Left ventricle myocardium inferior (tissue), 1 donor: ENCODE measurements around the gene SHISA9. TPM values are rescaled to one million over a fixed set of nuclear protein-coding genes. Genes with fewer than 3 reads are reported as not detected.

Source experiments
- DNase-seq: peaks from one replicate; pipeline ENCODE4 v3.0.0-alpha.2; 2020
- H3K27ac ChIP-seq: fragments of 200-600 bp; replicated peaks from 2 replicates; pipeline ENCODE4 v1.8.0; 2021
- H3K27me3 ChIP-seq: fragments of 200-600 bp; 2 replicates; pipeline ENCODE4 v1.8.0; 2021; ENCODE audit warnings: low read depth
- H3K36me3 ChIP-seq: fragments of 200-600 bp; 2 replicates; pipeline ENCODE4 v1.8.0; 2021
- H3K4me1 ChIP-seq: fragments of 200-600 bp; 2 replicates; pipeline ENCODE4 v1.8.0; 2021
- H3K4me3 ChIP-seq: fragments of 200-600 bp; 2 replicates; pipeline ENCODE4 v1.8.0; 2021; ENCODE audit warnings: mild to moderate bottlenecking, moderate library complexity
- H3K9me3 ChIP-seq: fragments of 200-600 bp; replicated peaks from 2 replicates; pipeline ENCODE4 v1.8.0; 2021
- CTCF ChIP-seq: fragments of 200-600 bp; IDR thresholded peaks from 2 replicates; pipeline ENCODE4 v1.8.0; 2021; ENCODE audit warnings: antibody characterized with exemption, mild to moderate bottlenecking, borderline replicate concordance
- intact Hi-C: fragments of 100-400 bp; cut with micrococcal nuclease; formaldehyde crosslinking; loops from one replicate; pipeline ENCODE4 v1.11.0; 2022
- total RNA-seq: library from RNA; stranded (reverse); fragmentation: NEBNext Ultra II Directional; extraction: Animal tissue kit (Norgen Biotek cat#: 25700); gene quantifications from one replicate; pipeline ENCODE4 v1.2.1, GENCODE V29; 2021
- donor health status: DM: no; HTN: yes; CAD: no; lungs with severe emphysema.

The SHISA9 gene
- total RNA-seq, 1 donor from 2014 or later = 0.30 TPM

DNA sequence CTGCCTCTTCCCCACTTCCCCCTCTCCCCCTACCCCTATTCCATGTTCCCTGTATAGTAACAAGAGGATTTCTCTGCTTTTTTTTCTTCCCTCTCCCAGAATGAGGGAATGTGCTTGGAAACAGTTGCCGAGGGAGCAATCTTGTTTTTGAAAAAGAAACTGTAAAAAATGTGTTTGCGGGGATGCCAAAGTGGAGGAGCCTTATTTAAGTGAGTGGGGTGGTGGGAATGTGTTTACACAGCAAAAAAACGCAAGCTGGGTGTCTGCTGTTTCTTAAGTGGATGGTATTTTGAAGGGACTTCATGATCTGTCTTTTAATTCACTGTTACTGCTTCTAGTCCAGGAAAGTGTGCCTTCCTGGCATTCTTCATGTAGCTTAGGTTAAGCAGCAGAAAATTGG, 254.4 kb downstream of the SHISA9 start:
- Histone ChIP-seq H3K27ac (no peak overlapping the region), H3K4me1 (no peaks in the 10 kb centered on the region), H3K27me3 (peaks cover 12% of the 10 kb centered on the region), H3K9me3 (no peaks in the 10 kb centered on the region), H3K4me3 (no peak overlapping the region), H3K36me3 (no peaks in the 10 kb centered on the region)
- no peak for TF ChIP-seq CTCF
- intact Hi-C loops = no loop called here
- DNase-seq = no peak

GRCh38 chr16:13157082-13157481, 255.7 kb downstream of the SHISA9 start:
- DNase-seq = no peak
- Histone ChIP-seq H3K27me3 (peaks cover 12% of the 10 kb centered on the region), H3K27ac (no peak overlapping the region), H3K36me3 (no peaks in the 10 kb centered on the region), H3K4me3 (no peak overlapping the region), H3K9me3 (no peaks in the 10 kb centered on the region), H3K4me1 (no peaks in the 10 kb centered on the region)
- TF ChIP-seq CTCF = no peak
- intact Hi-C loops = no loop called here

DNA sequence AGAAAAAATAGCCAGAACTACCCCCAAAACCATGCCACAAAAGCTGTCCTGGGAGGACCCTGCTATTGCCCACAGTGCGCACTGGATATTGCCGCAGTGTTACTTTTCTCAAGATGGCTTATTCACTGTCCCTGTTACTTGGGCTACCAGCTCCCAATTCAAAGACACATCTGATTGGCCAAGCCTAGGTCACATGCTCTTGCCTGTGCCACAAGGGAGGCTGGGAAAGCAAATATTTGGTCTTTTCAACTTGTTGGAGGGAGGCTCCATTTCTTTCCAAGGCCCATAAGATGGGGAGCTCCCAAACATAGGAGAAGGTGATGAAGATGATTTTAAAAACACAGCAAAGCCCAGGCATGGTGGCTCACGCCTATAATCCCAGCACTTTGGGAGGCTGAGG, 257.0 kb downstream of the SHISA9 start:
- H3K4me3 ChIP-seq = no peak overlapping the region
- peaks cover 10% of the 10 kb centered on the region for H3K27me3 ChIP-seq
- TF ChIP-seq CTCF = no peak
- no peaks in the 10 kb centered on the region for H3K36me3 ChIP-seq
- intact Hi-C loops = no loop called here
- H3K27ac ChIP-seq = no peak overlapping the region
- no peak for DNase-seq
- no peaks in the 10 kb centered on the region for H3K9me3 ChIP-seq
- H3K4me1 ChIP-seq = no peaks in the 10 kb centered on the region

GRCh38 chr16:13165024-13165423, 263.6 kb downstream of the SHISA9 start:
- Histone ChIP-seq H3K9me3 (peaks cover 19% of the 10 kb centered on the region), H3K4me3 (no peak overlapping the region), H3K36me3 (no peaks in the 10 kb centered on the region), H3K27ac (no peak overlapping the region), H3K27me3 (peaks cover 28% of the 10 kb centered on the region), H3K4me1 (no peaks in the 10 kb centered on the region)
- DNase-seq = no peak
- no peak for TF ChIP-seq CTCF
- intact Hi-C loops = no loop called here

DNA sequence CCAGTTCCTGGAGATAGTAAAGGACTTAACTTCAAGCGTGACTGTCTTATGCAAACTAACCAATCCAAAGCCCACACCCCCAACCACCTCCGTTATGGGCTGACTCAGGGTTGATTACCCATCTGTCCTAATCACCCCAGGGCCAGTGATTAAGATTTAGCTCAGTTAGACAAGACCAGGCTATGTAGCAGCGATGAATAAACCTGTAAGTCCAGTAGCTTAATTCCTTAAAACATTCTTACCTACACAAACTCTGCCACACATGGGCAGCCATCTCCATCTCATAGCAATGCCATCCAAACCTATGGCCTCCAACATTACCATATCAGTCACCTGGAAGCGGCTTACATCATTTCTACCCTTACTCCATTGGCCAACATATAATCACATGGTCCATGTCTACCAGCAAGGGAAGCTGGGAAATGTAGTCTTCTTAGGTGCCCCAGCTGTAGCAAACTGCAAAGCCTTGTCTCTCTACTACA, 266.7 kb downstream of the SHISA9 start:
- Histone ChIP-seq H3K4me3 (no peak overlapping the region), H3K27me3 (peaks cover 29% of the 10 kb centered on the region), H3K4me1 (no peaks in the 10 kb centered on the region), H3K27ac (no peak overlapping the region), H3K9me3 (peaks cover 19% of the 10 kb centered on the region), H3K36me3 (no peaks in the 10 kb centered on the region)
- DNase-seq = no peak
- TF ChIP-seq CTCF = no peak
- intact Hi-C loops = no loop called here

GRCh38 chr16:13171313-13171712, 269.9 kb downstream of the SHISA9 start:
- no peaks in the 10 kb centered on the region for H3K9me3 ChIP-seq
- DNase-seq = no peak
- peaks cover 29% of the 10 kb centered on the region for H3K27me3 ChIP-seq
- H3K4me1 ChIP-seq = no peaks in the 10 kb centered on the region
- intact Hi-C loops = no loop called here
- no peak for TF ChIP-seq CTCF
- H3K4me3 ChIP-seq = no peak overlapping the region
- H3K36me3 ChIP-seq = no peaks in the 10 kb centered on the region
- no peak overlapping the region for H3K27ac ChIP-seq
